ENCODE measurements around the gene TMEM167B.
"Not testable (repeated sequence)": the region's sequence is repeated elsewhere in the genome, so short reads cannot be mapped to it uniquely, and the experiment has no call there.

TMEM167B gene

GRCh38 chr1:109113590-109114341 is 23.2 kb downstream of the TMEM167B start, which contains the start of gene ELAPOR1:
Gene ELAPOR1, plus strand, starts transcription at chr1:109114115. Its CDS starts 69 bp downstream, at chr1:109114184.
- no peak for DNase-seq (ENCODE audit: low read depth)

GRCh38 chr1:109114342-109114674 is 23.7 kb downstream of the TMEM167B start:
- no peak for DNase-seq (ENCODE audit: low read depth)

- DNase-seq (ENCODE audit: low read depth), result no peak
These were observed 25.1 kb downstream of the TMEM167B start for GRCh38 chr1:109115685-109116084.

GRCh38 chr1:109116286-109116685 is 25.7 kb downstream of the TMEM167B start:
- DNase-seq (ENCODE audit: low read depth), result no peak

- no peak for DNase-seq (ENCODE audit: low read depth)
These were observed 27.5 kb downstream of the TMEM167B start for GRCh38 chr1:109118089-109118488.

GRCh38 chr1:109120356-109120755 is 29.8 kb downstream of the TMEM167B start:
- no peak for DNase-seq (ENCODE audit: low read depth)

GRCh38 chr1:109131059-109131458 is 40.5 kb downstream of the TMEM167B start:
- no peak for DNase-seq (ENCODE audit: low read depth)

GRCh38 chr1:109131800-109132199 is 41.2 kb downstream of the TMEM167B start:
- DNase-seq (ENCODE audit: low read depth), result no peak

- DNase-seq (ENCODE audit: low read depth), result no peak
These were observed 42.6 kb downstream of the TMEM167B start for GRCh38 chr1:109133002-109133706.

GRCh38 chr1:109133815-109134214 is 43.3 kb downstream of the TMEM167B start:
- no peak for DNase-seq (ENCODE audit: low read depth)

- peak; percentile 8 for DNase-seq (ENCODE audit: low read depth)
These were observed 43.9 kb downstream of the TMEM167B start for GRCh38 chr1:109134423-109134822.

GRCh38 chr1:109135940-109136339 is 45.4 kb downstream of the TMEM167B start:
- DNase-seq (ENCODE audit: low read depth), result no peak

GRCh38 chr1:109136766-109137165 is 46.2 kb downstream of the TMEM167B start:
- no peak for DNase-seq (ENCODE audit: low read depth)

- DNase-seq (ENCODE audit: low read depth), result no peak
These were observed 47.4 kb downstream of the TMEM167B start for GRCh38 chr1:109137958-109138357.

GRCh38 chr1:109138358-109138757 is 47.8 kb downstream of the TMEM167B start:
- DNase-seq (ENCODE audit: low read depth), result no peak

GRCh38 chr1:109140392-109140791 is 49.8 kb downstream of the TMEM167B start:
- DNase-seq (ENCODE audit: low read depth), result no peak

GRCh38 chr1:109142260-109142659 is 51.7 kb downstream of the TMEM167B start:
- DNase-seq (ENCODE audit: low read depth), result no peak

- not testable (repeated sequence) for DNase-seq (ENCODE audit: low read depth)
These were observed 52.2 kb downstream of the TMEM167B start for GRCh38 chr1:109142725-109143124.
